Upper lobe of left lung (tissue), 6 donors: ENCODE results near the gene PAH. TPM values are rescaled to one million over a fixed set of nuclear protein-coding genes. Genes with fewer than 3 reads are reported as not detected.

Experiments
- ATAC-seq, 2 donors: fragments of 200-7000 bp; cut with Tn5 transposase; one replicate each; pipeline ENCODE4 v1.9.1; 2022; ENCODE audit warnings: mild to moderate bottlenecking in 2 of 2, moderate library complexity in 2 of 2; ENCODE audit not compliant: low FRiP score in 2 of 2
- DNase-seq, 2 donors: peaks; one replicate each; pipeline ENCODE4 v3.0.0-alpha.2; 2019 to 2020
- H3K27ac ChIP-seq, 4 donors: fragments of 200-600 bp; sonication (generic); one replicate each; pipeline ENCODE4 v1.5.1; 2016 to 2019
- H3K27me3 ChIP-seq, 4 donors: fragments of 200-600 bp; sonication (generic); one replicate each; pipeline ENCODE4 v1.5.1; 2017 to 2019
- H3K36me3 ChIP-seq, 4 donors: fragments of 200-600 bp; sonication (generic); one replicate each; pipeline ENCODE4 v1.5.1; 2016 to 2019
- H3K4me1 ChIP-seq, 4 donors: fragments of 200-600 bp; sonication (generic); one replicate each; pipeline ENCODE4 v1.5.1; 2018 to 2019
- H3K4me3 ChIP-seq, 4 donors: fragments of 200-600 bp; sonication (generic); one replicate each; pipeline ENCODE4 v1.5.1; 2017 to 2019; ENCODE audit warnings: mild to moderate bottlenecking in 2 of 4, moderate library complexity in 1 of 4
- H3K9me3 ChIP-seq, 4 donors: fragments of 200-600 bp; sonication (generic); one replicate each; pipeline ENCODE4 v1.5.1; 2018 to 2019
- EP300 ChIP-seq, 4 donors: sonication (generic); formaldehyde crosslinking; IDR thresholded peaks; one replicate each; pipeline ENCODE4 v1.5.1; 2017; ENCODE audit warnings: antibody characterized with exemption in 4 of 4, control low read depth in 2 of 4
- POLR2A ChIP-seq, 4 donors: fragments of 450-650 bp; IDR thresholded peaks; one replicate each; pipeline ENCODE4 v1.5.1; 2016 to 2017; ENCODE audit warnings: antibody characterized with exemption in 4 of 4, mild to moderate bottlenecking in 2 of 4
- POLR2AphosphoS5 ChIP-seq, 2 donors: sonication (generic); formaldehyde crosslinking; IDR thresholded peaks; one replicate each; pipeline ENCODE4 v1.5.1; 2017; ENCODE audit warnings: antibody characterized with exemption in 2 of 2
- WGBS, 2 donors: methylation state at CpG; one replicate each; pipeline ENCODE4 v1.1.5; 2017 to 2018; 5-methylcytosine and 5-hydroxymethylcytosine counted together
- total RNA-seq, 6 donors: library from RNA; depleted of rRNA in 4 of 6; stranded (reverse); fragments of >200 nt in 4 of 6; gene quantifications; one replicate each; pipeline versions ENCODE4 v1.1.0 to v1.2.1, GENCODE V29; 2016 to 2021
- TF ChIP-seq, protein P1 (sequence below), 6 experiments: fragments of 450-650 bp in 4 of 6; fragments of 200-600 bp in 2 of 6; sonication (generic) in 2 of 6; IDR thresholded peaks; one replicate each; pipeline ENCODE4 v1.5.1; 2016 to 2019; ENCODE audit warnings: antibody characterized with exemption in 6 of 6
- donor health status: DM: no; HTN: no; CAD: no; lungs with moderate emphysema.
- donor health status: DM: no; HTN: yes; CAD: no; lungs with severe emphysema.

Gene PAH
- total RNA-seq, 6 donors from 2014 or later: 0.89 to 1.2 TPM; not detected in 4

DNA sequence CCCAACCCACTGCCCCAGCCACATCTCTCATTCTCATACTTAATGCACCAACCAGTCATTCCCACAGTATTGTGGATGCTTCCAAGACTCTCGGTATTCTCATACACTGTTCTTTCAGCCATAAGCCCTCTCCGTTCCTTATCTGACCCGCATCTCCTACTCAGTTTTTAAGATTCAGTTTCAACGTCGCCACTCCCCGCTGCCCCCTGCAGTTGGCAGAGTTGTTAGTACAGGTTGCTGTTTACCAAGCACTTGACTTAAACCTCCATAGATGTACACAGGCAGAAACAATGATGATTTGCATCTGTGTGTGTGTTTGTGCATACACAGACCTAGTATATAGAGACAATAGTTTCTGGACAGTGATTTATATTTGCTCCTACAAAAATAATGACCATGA is 40.2 kb downstream of the PAH start:
- peaks cover 0 to 6% (median 0%) of the 10 kb centered on the region in 4 donors for H3K4me1 ChIP-seq
- WGBS, 2 donors: 58 to 61% methylated on average over 6 of the region's 6 CpGs
- H3K4me3 ChIP-seq: no peak overlapping the region
- no peaks in the 10 kb centered on the region for H3K27me3 ChIP-seq
- H3K9me3 ChIP-seq: no peaks in the 10 kb centered on the region
- no peak for DNase-seq
- no peak overlapping the region for H3K27ac ChIP-seq
- H3K36me3 ChIP-seq: no peaks in the 10 kb centered on the region
- ATAC-seq: no peak
- TF ChIP-seq, protein P1, sequence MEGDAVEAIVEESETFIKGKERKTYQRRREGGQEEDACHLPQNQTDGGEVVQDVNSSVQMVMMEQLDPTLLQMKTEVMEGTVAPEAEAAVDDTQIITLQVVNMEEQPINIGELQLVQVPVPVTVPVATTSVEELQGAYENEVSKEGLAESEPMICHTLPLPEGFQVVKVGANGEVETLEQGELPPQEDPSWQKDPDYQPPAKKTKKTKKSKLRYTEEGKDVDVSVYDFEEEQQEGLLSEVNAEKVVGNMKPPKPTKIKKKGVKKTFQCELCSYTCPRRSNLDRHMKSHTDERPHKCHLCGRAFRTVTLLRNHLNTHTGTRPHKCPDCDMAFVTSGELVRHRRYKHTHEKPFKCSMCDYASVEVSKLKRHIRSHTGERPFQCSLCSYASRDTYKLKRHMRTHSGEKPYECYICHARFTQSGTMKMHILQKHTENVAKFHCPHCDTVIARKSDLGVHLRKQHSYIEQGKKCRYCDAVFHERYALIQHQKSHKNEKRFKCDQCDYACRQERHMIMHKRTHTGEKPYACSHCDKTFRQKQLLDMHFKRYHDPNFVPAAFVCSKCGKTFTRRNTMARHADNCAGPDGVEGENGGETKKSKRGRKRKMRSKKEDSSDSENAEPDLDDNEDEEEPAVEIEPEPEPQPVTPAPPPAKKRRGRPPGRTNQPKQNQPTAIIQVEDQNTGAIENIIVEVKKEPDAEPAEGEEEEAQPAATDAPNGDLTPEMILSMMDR (IDR thresholded peaks at IDR 0.05): no peak
- no peak for TF ChIP-seq POLR2AphosphoS5 (IDR thresholded peaks at IDR 0.05)
- TF ChIP-seq POLR2A (IDR thresholded peaks at IDR 0.05): no peak
- no peak for TF ChIP-seq EP300 (IDR thresholded peaks at IDR 0.05)

GRCh38 chr12:102874819-102875218 is 42.2 kb downstream of the PAH start:
- H3K27ac ChIP-seq: no peak overlapping the region
- no peak for TF ChIP-seq POLR2A (IDR thresholded peaks at IDR 0.05)
- 69 to 71% methylated on average over 9 of the region's 9 CpGs for WGBS, 2 donors
- DNase-seq: peak in 1 of 2 donors; percentile 23
- ATAC-seq: no peak
- H3K36me3 ChIP-seq: no peaks in the 10 kb centered on the region
- no peak overlapping the region for H3K4me3 ChIP-seq
- H3K9me3 ChIP-seq: no peaks in the 10 kb centered on the region
- H3K27me3 ChIP-seq: no peaks in the 10 kb centered on the region
- H3K4me1 ChIP-seq: peaks cover 0 to 6% (median 0%) of the 10 kb centered on the region in 4 donors

GRCh38 chr12:102873077-102873476 is 44.0 kb downstream of the PAH start:
- TF ChIP-seq POLR2AphosphoS5 (IDR thresholded peaks at IDR 0.05) (no peak), POLR2A (IDR thresholded peaks at IDR 0.05) (no peak), EP300 (IDR thresholded peaks at IDR 0.05) (no peak)
- TF ChIP-seq, protein P1 (IDR thresholded peaks at IDR 0.05): no peak
- Histone ChIP-seq H3K9me3 (no peaks in the 10 kb centered on the region), H3K4me3 (no peak overlapping the region), H3K27ac (no peak overlapping the region), H3K4me1 (no peaks in the 10 kb centered on the region), H3K36me3 (no peaks in the 10 kb centered on the region), H3K27me3 (no peaks in the 10 kb centered on the region)
- WGBS, 2 donors: 76% methylated on average over 2 of the region's 2 CpGs
- DNase-seq (no peak), ATAC-seq (no peak)

DNA sequence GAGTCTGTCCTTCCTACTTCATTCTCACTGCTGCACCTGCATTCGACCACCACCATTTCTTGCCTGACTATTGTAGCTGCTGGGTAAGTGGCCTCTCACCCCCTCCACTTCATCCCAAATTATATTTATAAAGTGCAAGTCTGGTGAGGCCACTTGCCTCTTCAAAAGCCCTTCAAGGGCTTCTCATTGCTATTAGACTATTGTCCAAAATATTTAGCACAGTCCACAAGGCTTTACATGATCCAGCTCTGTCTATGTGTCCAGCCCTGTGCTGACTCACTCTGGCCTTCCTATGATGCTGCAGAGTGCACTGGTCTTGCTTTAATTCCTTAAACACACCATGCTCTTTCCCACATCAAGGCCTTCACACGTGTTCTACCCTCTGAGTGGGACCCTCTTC is 46.0 kb downstream of the PAH start:
- Histone ChIP-seq H3K36me3 (no peaks in the 10 kb centered on the region), H3K27ac (no peak overlapping the region), H3K4me1 (no peaks in the 10 kb centered on the region), H3K27me3 (no peaks in the 10 kb centered on the region), H3K9me3 (no peaks in the 10 kb centered on the region), H3K4me3 (no peak overlapping the region)
- 53 to 56% methylated on average over 2 of the region's 2 CpGs for WGBS, 2 donors
- no peak for TF ChIP-seq POLR2AphosphoS5 (IDR thresholded peaks at IDR 0.05)
- no peak for TF ChIP-seq EP300 (IDR thresholded peaks at IDR 0.05)
- no peak for TF ChIP-seq POLR2A (IDR thresholded peaks at IDR 0.05)
- TF ChIP-seq, protein P1 (IDR thresholded peaks at IDR 0.05): no peak
- ATAC-seq (no peak), DNase-seq (no peak)

- Histone ChIP-seq H3K4me1 (no peaks in the 10 kb centered on the region), H3K27ac (no peak overlapping the region), H3K36me3 (no peaks in the 10 kb centered on the region), H3K27me3 (no peaks in the 10 kb centered on the region), H3K9me3 (no peaks in the 10 kb centered on the region), H3K4me3 (no peak overlapping the region)
- WGBS, 2 donors: 36 to 52% methylated on average over 3 of the region's 3 CpGs
- DNase-seq (no peak), ATAC-seq (no peak)
- no peak for TF ChIP-seq EP300 (IDR thresholded peaks at IDR 0.05)
- TF ChIP-seq POLR2A (IDR thresholded peaks at IDR 0.05): no peak
- no peak for TF ChIP-seq POLR2AphosphoS5 (IDR thresholded peaks at IDR 0.05)
- TF ChIP-seq, protein P1 (IDR thresholded peaks at IDR 0.05): no peak
These were observed 47.5 kb downstream of the PAH start for GRCh38 chr12:102869571-102869970.
